ELF-1 (cell line): ENCODE measurements around the gene VWA2.

Experiments
- DNase-seq: peaks from one replicate; pipeline ENCODE4 v3.0.0-alpha.2; 2016; ENCODE audit warnings: low read depth, low spot score

The VWA2 gene

GRCh38 chr10:114245121-114245791, 6.2 kb downstream of the VWA2 start:
- DNase-seq = peak; percentile 45

GRCh38 chr10:114246679-114247305, 7.7 kb downstream of the VWA2 start:
- no peak for DNase-seq

- no peak for DNase-seq
These were observed 11.2 kb downstream of the VWA2 start for GRCh38 chr10:114250236-114250635.

GRCh38 chr10:114250716-114251115, 11.7 kb downstream of the VWA2 start:
- no peak for DNase-seq

GRCh38 chr10:114252092-114252491, 13.0 kb downstream of the VWA2 start:
- DNase-seq = no peak

- DNase-seq = no peak
These were observed 13.8 kb downstream of the VWA2 start for GRCh38 chr10:114252883-114253282.

- no peak for DNase-seq
These were observed 16.2 kb downstream of the VWA2 start for GRCh38 chr10:114255227-114255626.

- DNase-seq = no peak
These were observed 17.1 kb downstream of the VWA2 start for GRCh38 chr10:114256008-114256765.

GRCh38 chr10:114256822-114257221, 17.8 kb downstream of the VWA2 start:
- DNase-seq = no peak

- DNase-seq = no peak
These were observed 18.4 kb downstream of the VWA2 start for GRCh38 chr10:114257498-114257897.

- peak; percentile 30 for DNase-seq
These were observed 19.3 kb downstream of the VWA2 start for GRCh38 chr10:114258274-114258840.

GRCh38 chr10:114259824-114260223, 20.8 kb downstream of the VWA2 start:
- DNase-seq = no peak

- no peak for DNase-seq
These were observed 21.3 kb downstream of the VWA2 start for GRCh38 chr10:114260366-114260765.

- no peak for DNase-seq
These were observed 22.0 kb downstream of the VWA2 start for GRCh38 chr10:114261076-114261475.

GRCh38 chr10:114262496-114262895, 23.4 kb downstream of the VWA2 start:
- peak; percentile 46 for DNase-seq

GRCh38 chr10:114265392-114266053, 26.5 kb downstream of the VWA2 start:
- DNase-seq = no peak

GRCh38 chr10:114266521-114266920, 27.5 kb downstream of the VWA2 start:
- no peak for DNase-seq

GRCh38 chr10:114271075-114271778, 32.2 kb downstream of the VWA2 start:
- DNase-seq = no peak

GRCh38 chr10:114271779-114272167, 32.7 kb downstream of the VWA2 start:
- DNase-seq = peak; percentile 51

- DNase-seq = no peak
These were observed 33.6 kb downstream of the VWA2 start for GRCh38 chr10:114272696-114273095.

- no peak for DNase-seq
These were observed 34.9 kb downstream of the VWA2 start for GRCh38 chr10:114273910-114274309.
